ENCODE data around the gene TDRD10. TPM values are rescaled to one million over a fixed set of nuclear protein-coding genes. Genes with fewer than 3 reads are reported as not detected.
A peak's percentile ranks its signal among the peaks of the same experiment; 100 is the strongest.

The TDRD10 gene
- total and polyA plus RNA-seq, 2 donors (not counting 1 experiment from before 2014, with no cell fraction given) = 0.06 TPM; not detected in 1

DNA sequence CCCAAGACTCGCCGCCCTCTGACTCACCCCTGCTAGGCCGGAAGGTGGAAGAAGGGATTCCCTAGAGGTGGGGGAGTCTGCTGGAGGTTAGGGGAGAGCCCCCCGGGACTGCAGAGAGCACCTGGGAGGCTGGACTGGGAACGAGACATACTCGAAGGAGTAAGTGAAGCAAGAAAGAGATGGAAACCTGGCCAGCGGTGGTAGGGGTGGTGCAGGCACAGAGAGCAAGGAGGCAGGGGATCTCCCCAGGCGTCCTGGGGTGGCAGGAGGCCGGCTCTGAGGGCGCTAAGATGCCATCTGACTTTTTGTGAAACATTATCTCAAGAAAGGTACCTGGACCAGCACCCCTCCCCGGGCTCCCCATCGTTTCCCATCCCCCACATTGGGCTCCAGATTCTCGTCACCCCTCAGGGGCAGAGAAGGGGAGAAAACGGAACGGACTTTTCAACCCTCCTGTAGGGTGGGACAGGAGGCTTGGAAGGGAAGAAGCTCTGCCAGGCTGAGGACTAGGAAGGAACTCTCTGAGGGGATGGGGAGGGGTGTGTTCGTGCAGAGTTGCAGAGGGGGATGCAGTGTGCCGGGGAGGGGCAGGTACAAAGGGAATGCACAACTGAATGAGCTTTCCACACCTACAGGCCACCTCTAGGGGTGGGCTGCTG lies 66.3 kb downstream of the TDRD10 start:
- Histone ChIP-seq H3K36me3 (replicated peaks in 1 of 2; ENCODE audit: control extremely low read depth in 1 of 2, control insufficient read depth in 1 of 2, extremely low read depth in 1 of 2, insufficient read depth in 2 of 2, low read length in 1 of 2) (no peaks in the 10 kb centered on the region), H3K27ac (ENCODE audit: low read length in 2 of 2) (no peak overlapping the region), H3K4me1 (ENCODE audit: control insufficient read depth in 2 of 2, insufficient read depth in 2 of 2, low read length in 2 of 2) (peaks cover 8 to 10% of the 10 kb centered on the region in 2 donors), H3K9me3 (ENCODE audit: control extremely low read depth in 1 of 3, control insufficient read depth in 2 of 3, insufficient read depth in 1 of 3, low read length in 2 of 3) (peaks cover 0 to 16% (median 0%) of the 10 kb centered on the region in 3 donors), H3K27me3 (replicated peaks in 1 of 4; ENCODE audit: control extremely low read depth in 1 of 4, control insufficient read depth in 3 of 4, insufficient read depth in 4 of 4, low read length in 3 of 4) (peaks cover 0 to 47% (median 20%) of the 10 kb centered on the region in 4 experiments), H4K20me1 (ENCODE audit: control insufficient read depth, insufficient read depth, low read length, poor library complexity, severe bottlenecking) (no peaks in the 10 kb centered on the region), H3K79me2 (ENCODE audit: control insufficient read depth, insufficient read depth, low read length) (no peaks in the 10 kb centered on the region), H3K4me2 (replicated peaks; ENCODE audit: low read depth, low read length, poor library complexity, severe bottlenecking) (peak overlapping the region; percentile 58), H2AFZ (ENCODE audit: insufficient read depth, low read depth, low read length, poor library complexity, severe bottlenecking) (no peak overlapping the region), H3K9ac (ENCODE audit: low read length) (peak overlapping the region; percentile 10), H3K4me3 (ENCODE audit: control extremely low read depth in 1 of 5, extremely low read depth in 1 of 5, insufficient read depth in 1 of 5, low read depth in 2 of 5, low read length in 4 of 5) (no peak overlapping the region)
- ChIA-PET POLR2A (interaction anchor here (0.5 kb wide), 1 partner anchor 317 kb away, joined by 3 read pairs; no protein-coding TSS in a partner anchor), CTCF (interaction anchor here (1.0 to 1.5 kb wide), 4 partner anchors 9 to 493 kb away, joined by 3 to 5 read pairs (median 4); no protein-coding TSS in a partner anchor)
- Mint-ChIP-seq H3K27me3 (peaks cover 53% of the 10 kb centered on the region), H3K4me3 (no peak overlapping the region), H3K4me1 (peaks cover 5% of the 10 kb centered on the region), H3K27ac (no peak overlapping the region), H3K9me3 (ENCODE audit: insufficient read depth) (no peaks in the 10 kb centered on the region)
- DNase-seq (no peak), ATAC-seq (ENCODE audit: low read depth) (no peak)
- WGBS (ENCODE audit: insufficient coverage) = 24% methylated on average over 8 of the region's 17 CpGs
- TF ChIP-seq, protein P1, sequence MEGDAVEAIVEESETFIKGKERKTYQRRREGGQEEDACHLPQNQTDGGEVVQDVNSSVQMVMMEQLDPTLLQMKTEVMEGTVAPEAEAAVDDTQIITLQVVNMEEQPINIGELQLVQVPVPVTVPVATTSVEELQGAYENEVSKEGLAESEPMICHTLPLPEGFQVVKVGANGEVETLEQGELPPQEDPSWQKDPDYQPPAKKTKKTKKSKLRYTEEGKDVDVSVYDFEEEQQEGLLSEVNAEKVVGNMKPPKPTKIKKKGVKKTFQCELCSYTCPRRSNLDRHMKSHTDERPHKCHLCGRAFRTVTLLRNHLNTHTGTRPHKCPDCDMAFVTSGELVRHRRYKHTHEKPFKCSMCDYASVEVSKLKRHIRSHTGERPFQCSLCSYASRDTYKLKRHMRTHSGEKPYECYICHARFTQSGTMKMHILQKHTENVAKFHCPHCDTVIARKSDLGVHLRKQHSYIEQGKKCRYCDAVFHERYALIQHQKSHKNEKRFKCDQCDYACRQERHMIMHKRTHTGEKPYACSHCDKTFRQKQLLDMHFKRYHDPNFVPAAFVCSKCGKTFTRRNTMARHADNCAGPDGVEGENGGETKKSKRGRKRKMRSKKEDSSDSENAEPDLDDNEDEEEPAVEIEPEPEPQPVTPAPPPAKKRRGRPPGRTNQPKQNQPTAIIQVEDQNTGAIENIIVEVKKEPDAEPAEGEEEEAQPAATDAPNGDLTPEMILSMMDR (IDR thresholded peaks at IDR 0.05) = no peak
- no peak for TF ChIP-seq EZH2 (IDR thresholded peaks at IDR 0.05; ENCODE audit: borderline replicate concordance, insufficient read depth, low read depth, low read length, poor library complexity, severe bottlenecking)
- intact Hi-C loops (cut with micrococcal nuclease) = no loop called here

DNA sequence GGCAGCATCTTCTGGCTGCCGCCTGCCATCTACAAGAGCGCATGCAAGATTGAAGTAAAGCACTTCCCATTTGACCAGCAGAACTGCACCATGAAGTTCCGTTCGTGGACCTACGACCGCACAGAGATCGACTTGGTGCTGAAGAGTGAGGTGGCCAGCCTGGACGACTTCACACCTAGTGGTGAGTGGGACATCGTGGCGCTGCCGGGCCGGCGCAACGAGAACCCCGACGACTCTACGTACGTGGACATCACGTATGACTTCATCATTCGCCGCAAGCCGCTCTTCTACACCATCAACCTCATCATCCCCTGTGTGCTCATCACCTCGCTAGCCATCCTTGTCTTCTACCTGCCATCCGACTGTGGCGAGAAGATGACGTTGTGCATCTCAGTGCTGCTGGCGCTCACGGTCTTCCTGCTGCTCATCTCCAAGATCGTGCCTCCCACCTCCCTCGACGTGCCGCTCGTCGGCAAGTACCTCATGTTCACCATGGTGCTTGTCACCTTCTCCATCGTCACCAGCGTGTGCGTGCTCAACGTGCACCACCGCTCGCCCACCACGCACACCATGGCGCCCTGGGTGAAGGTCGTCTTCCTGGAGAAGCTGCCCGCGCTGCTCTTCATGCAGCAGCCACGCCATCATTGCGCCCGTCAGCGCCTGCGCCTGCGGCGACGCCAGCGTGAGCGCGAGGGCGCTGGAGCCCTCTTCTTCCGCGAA lies 69.4 kb downstream of the TDRD10 start:
- TF ChIP-seq EZH2 (IDR thresholded peaks at IDR 0.05; ENCODE audit: borderline replicate concordance, insufficient read depth, low read depth, low read length, poor library complexity, severe bottlenecking) = no peak
- TF ChIP-seq, protein P1 (IDR thresholded peaks at IDR 0.05) = no peak
- Histone ChIP-seq H3K36me3 (replicated peaks in 1 of 2; ENCODE audit: control extremely low read depth in 1 of 2, control insufficient read depth in 1 of 2, extremely low read depth in 1 of 2, insufficient read depth in 2 of 2, low read length in 1 of 2) (no peaks in the 10 kb centered on the region), H3K4me1 (ENCODE audit: control insufficient read depth in 2 of 2, insufficient read depth in 2 of 2, low read length in 2 of 2) (peaks cover 8 to 10% of the 10 kb centered on the region in 2 donors), H3K4me2 (replicated peaks; ENCODE audit: low read depth, low read length, poor library complexity, severe bottlenecking) (no peak overlapping the region), H3K9ac (ENCODE audit: low read length) (no peak overlapping the region), H2AFZ (ENCODE audit: insufficient read depth, low read depth, low read length, poor library complexity, severe bottlenecking) (no peak overlapping the region), H4K20me1 (ENCODE audit: control insufficient read depth, insufficient read depth, low read length, poor library complexity, severe bottlenecking) (no peaks in the 10 kb centered on the region), H3K4me3 (ENCODE audit: control extremely low read depth in 1 of 5, extremely low read depth in 1 of 5, insufficient read depth in 1 of 5, low read depth in 2 of 5, low read length in 4 of 5) (no peak overlapping the region), H3K27me3 (replicated peaks in 1 of 4; ENCODE audit: control extremely low read depth in 1 of 4, control insufficient read depth in 3 of 4, insufficient read depth in 4 of 4, low read length in 3 of 4) (peaks cover 0 to 36% (median 17%) of the 10 kb centered on the region in 4 experiments), H3K27ac (ENCODE audit: low read length in 2 of 2) (no peak overlapping the region), H3K9me3 (ENCODE audit: control extremely low read depth in 1 of 3, control insufficient read depth in 2 of 3, insufficient read depth in 1 of 3, low read length in 2 of 3) (peaks cover 0 to 16% (median 0%) of the 10 kb centered on the region in 3 donors), H3K79me2 (ENCODE audit: control insufficient read depth, insufficient read depth, low read length) (no peaks in the 10 kb centered on the region)
- CTCF ChIA-PET = no interaction called here
- POLR2A ChIA-PET = no interaction called here
- ATAC-seq (ENCODE audit: low read depth) (no peak), DNase-seq (no peak)
- WGBS (ENCODE audit: insufficient coverage) = 97% methylated on average over 48 of the region's 59 CpGs
- H3K4me1 Mint-ChIP-seq = peaks cover 5% of the 10 kb centered on the region
- H3K9me3 Mint-ChIP-seq (ENCODE audit: insufficient read depth) = no peaks in the 10 kb centered on the region
- peaks cover 43% of the 10 kb centered on the region for H3K27me3 Mint-ChIP-seq
- H3K4me3 Mint-ChIP-seq = no peak overlapping the region
- H3K27ac Mint-ChIP-seq = no peak overlapping the region
- intact Hi-C loops (cut with micrococcal nuclease) = no loop called here

All from B cell (primary cell).